CD4-positive, alpha-beta T cell treated with Interleukin-12 subunit alpha and Interleukin-12 subunit beta, for 1 hour (primary cell): ENCODE measurements around the gene VSTM2A.
"Not testable (repeated sequence)": the region's sequence is repeated elsewhere in the genome, so short reads cannot be mapped to it uniquely, and the experiment has no call there.

Source experiments
- DNase-seq: peaks from one replicate; pipeline ENCODE4 v3.0.0-alpha.2; 2020

The VSTM2A gene, protein sequence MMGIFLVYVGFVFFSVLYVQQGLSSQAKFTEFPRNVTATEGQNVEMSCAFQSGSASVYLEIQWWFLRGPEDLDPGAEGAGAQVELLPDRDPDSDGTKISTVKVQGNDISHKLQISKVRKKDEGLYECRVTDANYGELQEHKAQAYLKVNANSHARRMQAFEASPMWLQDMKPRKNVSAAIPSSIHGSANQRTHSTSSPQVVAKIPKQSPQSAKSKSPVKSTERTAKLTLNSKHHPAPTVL

DNA sequence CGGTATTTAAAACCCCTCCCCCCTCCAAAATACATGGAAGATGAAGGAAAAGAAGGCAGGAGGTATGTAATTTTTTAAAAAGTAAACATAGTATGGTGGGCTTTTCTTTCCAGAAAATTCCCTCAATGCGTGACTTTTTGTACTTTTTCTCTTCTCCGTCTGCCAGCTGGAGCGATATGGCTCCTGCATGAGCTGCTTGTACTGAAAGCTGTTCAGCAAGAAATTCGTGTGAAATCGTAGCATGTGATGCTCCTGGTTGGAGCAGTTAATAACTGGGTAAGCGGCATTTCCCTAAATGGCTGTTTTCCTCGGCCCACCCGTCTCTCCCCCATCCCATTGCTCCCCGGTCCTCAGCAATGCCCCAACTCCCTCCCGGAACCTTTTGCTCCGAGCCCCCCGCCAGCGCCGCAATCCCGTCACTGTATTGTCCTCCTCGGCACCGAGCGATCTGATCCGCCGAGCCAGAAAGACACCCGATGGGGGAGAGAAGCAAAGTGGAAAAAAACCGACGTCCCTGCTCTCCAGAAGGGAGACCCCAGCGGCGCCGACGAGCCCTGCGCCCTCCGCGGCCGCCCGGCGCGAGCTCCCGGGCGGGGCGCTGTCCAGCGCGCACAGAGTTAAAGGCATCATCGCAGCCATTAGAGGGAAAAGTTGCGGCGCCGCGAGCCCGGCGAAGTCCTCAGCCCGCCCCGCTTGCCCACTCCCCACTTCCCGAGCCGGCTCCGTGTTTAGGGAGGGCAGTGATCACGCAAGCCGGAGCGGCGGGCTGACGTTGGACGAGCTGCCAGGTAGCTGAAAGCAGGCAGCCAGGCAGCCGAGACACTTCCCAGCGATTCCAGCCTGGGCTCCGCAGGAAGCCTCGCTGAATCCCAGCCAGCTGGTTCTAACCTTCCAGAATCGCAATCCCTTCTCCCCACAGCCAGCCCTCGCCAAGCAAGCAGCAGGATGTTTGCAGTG lies at the start of gene VSTM2A:
VSTM2A (plus strand) TSS at position 707 of the 957 bp plus-strand sequence. CDS start 356 bp downstream, outside the sequence.
- DNase-seq: no peak

DNA sequence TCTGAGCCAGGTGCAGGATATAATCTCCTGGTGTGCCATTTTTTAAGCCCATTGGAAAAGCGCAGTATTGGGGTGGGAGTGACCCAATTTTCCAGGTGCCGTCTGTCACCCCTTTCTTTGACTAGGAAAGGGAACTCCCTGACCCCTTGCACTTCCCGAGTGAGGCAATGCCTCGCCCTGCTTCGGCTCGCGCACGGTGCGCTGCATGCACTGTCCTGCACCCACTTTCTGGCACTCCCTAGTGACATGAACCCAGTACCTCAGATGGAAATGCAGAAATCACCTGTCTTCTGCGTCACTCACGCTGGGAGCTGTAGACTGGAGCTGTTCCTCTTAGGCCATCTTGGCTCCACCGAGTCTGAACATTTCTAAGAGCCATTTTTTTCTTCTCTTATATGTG lies 37.6 kb upstream of the VSTM2A start:
- DNase-seq: not testable (repeated sequence)

DNA sequence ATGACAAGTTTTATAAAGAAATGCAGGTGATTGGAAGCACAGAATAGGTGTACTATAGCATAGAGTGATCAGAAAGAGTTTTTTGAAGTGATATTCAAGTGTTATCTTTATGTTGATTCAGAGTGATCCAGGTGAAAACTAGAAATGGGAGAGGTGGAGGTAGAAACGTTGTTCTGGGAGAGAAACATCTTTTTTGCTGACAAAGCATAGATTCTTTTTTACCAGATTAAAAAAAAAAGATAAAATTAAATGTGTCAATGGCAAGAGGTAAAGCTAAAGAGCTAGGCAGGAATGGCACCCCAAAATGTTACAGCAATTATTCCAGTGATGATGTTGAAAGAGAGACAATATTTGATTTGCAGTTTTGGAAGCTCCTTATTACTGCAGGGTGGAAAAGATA lies 12.6 kb upstream of the VSTM2A start:
- no peak for DNase-seq

DNA sequence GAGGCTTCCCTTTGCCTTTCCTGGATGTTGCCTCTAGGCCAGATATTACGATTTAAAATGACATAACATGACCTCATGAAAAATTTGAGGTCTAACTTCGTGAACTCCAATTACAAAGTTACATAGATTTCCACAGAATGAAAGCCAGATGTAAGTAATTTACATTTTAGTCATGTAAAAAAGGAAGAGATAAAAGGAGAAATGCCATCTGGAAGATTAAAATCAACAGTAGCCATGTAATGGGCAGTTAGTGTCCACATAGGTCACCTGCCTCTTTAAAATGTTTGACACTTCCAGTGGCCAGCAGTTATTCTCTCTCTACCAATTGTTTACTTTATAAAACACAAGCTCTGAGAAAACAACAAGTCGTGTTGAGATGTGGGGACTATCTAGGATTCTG lies 4.1 kb upstream of the VSTM2A start:
- DNase-seq: no peak

DNA sequence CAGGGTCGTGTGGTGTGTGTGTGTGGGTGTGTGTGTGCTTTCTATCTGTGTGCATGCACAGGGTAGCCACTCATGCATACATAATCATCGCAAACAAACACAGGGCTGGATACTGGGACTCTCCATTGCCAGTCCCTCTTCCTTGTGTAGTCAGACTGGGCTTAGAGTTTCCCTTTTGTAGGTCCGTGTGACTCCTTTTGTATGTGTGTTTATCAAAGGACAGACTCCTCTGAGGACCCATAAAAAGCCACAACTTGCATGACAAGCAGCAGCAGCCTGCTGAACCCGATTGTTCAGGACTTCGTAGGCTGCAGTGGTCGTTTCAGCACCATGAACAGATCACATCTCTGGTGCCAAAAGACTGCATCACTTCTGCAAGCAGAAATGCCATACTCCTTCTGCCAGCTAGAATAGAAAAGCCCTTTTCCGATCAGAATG lies 895 bp downstream of the VSTM2A start:
- no peak for DNase-seq

DNA sequence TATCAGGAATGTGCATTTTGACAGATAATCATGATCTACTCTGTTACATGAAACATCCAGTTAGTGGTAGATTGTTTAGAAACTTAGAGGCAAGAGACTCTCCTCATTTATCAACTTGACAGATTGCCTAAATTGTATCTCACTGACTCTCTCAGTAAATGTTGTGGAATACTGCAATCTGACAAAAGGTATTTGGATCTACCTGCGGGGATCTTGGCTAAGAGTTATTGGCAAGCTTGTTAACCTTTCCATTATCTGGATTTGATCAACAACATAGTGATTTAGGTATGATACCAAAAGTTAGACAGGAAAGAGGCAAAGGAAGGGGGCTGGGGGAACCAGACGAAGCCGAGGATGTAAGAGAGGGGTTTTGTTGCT lies 2.0 kb downstream of the VSTM2A start:
- no peak for DNase-seq

DNA sequence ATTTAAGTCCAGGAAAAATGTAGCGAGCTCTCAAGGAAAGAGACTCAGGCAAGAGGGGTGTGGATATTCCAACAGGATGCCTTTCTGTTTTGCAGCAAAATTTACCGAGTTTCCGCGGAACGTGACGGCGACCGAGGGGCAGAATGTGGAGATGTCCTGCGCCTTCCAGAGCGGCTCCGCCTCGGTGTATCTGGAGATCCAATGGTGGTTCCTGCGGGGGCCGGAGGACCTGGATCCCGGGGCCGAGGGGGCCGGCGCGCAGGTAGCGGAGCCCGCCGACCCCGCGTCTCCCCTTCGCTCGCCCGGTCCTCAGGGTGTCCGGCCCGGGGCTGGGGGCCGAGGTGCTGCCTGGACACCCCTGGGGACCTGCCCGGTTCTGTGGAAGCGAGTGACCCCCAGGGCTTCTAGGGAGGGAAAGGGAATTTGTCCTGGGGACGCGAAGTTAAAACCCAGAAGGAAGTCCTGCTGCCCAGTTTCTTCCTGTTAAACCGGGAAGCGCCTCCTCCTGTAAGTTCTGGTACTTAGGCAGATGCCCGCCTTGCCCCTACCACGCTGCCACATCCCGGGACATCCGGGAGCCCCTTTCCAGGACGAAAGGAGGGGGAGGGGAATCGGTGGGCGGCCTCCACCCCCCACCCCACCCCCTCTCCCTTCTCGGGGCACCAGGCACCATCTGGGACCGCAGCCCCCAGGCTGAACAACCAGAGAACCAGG lies 2.5 kb downstream of the VSTM2A start:
- no peak for DNase-seq

DNA sequence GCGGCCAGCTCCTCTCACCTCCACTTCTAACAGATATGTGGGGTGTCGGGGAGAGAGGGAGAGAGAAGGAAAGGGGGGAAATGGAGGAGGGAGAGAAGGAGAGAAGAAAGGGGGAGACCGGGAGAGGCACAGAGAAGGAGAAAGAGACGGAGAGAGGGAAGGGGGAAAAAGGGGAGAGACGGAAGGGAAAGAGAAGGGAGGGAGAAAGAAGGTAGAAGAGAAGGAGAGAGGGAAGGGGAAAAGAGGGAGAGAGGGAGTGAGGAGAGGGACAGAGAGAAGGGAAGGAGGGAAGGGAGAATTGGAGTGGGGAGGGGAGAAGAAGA lies 3.0 kb downstream of the VSTM2A start:
- DNase-seq: no peak

DNA sequence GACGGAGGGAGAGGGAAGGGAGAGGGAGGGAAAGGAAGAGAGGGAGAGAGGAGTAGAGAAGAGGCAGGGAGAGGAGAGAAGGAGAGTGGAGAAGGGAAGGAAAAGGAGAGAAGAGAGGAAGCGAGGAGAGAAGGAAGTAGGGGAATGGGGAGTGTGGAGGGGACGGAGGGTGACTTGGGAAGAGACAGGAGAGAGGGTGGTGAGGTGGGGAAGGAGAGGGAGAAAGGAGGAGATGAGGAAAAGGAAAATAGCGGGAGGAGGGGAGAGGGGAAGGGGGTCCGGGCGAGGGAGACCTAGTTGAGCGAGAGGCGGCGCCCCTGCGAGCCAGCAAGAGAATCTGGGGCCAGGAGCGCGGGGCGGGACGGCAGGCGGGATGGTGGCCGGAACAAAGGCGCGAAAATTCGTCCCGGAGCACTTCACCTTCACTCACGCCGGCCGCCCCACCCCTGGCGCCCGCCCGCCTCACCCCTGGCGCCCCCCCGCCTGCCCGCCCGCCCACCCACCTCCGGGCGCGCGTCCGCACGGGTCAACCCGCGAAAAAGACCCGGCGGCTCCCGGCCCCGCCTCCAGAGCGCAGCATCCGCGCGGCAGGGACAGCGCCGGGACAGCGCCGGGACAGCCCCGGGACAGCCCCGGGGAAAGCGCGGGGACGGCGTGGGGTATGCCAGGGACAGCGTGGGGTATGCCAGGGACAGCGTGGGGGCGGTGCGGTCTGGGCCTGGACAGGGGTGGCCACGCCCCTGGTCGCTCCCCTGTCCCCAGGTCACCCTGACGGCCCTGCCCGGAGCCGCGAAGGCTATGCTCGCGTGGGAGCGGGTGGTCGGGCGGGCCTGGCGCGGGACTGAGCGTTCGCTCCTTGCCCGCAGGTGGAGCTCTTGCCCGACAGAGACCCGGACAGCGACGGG lies 4.2 kb downstream of the VSTM2A start:
- DNase-seq: no peak

DNA sequence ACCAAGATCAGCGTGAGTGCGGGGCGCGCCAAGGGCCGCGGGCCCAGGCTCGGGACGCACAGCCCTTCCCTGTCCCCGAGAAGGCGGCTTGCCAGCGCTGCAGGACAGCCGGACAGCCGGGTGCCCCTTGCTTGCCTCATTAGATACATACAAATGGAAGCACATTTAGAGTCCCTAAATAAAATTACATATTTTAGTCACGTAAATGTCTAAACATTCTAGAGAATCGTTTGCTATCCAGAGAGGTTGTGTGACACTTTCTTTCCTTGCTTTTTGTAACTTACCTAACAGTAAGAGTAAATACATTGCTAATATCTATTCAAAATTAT lies 4.8 kb downstream of the VSTM2A start:
- no peak for DNase-seq

DNA sequence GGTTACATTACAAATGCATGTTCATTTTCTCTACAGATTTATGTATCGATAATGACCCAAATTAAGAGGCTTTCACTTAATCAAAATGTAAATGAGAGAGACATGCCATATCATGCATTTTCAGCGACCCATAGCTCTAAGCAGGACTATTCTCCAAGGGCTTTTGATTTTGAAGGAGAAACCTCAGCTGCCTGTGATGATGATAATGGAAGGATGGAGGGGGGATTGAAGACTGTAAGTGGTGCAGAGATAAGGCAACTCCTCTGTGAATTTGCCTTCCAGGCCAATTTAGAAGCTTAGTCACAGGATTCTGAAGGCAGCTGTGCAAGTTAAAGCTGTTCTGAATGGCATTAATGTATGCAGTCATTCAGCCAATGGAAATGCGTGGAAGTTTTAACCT lies 8.3 kb downstream of the VSTM2A start:
- DNase-seq: no peak

DNA sequence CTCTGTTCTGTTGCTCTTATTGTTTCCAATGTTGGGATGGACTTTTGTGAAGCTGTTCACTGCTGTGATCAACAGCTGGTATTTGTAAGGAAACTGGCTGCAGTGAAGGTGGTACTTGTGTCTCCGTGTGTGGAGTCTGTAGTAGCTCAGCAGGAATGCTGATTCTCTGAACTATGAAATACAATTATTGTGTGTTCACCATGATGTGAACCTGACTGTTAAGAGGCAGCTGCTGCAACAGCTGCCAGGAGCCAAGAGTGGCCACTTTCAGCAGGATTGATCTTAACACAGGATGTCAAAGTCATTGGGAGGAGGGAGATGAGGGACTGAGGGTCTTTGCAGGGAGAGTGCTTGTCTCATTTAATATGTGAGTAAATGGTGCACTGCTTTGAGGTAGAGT lies 13.9 kb downstream of the VSTM2A start:
- DNase-seq: no peak

DNA sequence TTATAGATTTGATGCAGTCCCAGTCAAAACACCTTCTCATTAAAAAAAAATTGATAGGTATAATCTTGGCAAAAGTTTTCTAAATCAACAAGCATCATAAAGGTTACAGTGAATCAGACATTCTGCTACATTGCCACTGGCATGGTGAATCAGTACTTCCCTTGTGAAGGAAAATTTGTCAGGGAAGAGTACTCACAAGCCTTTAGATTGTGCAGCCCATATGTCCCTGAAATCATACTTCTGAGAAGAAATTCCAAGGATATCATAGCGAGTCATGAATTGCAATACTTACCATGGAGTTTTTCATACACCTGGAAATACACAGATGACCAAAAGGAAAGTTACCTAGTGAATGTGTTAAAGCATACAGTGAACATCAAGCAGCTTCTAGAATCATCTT lies 17.2 kb downstream of the VSTM2A start:
- no peak for DNase-seq

DNA sequence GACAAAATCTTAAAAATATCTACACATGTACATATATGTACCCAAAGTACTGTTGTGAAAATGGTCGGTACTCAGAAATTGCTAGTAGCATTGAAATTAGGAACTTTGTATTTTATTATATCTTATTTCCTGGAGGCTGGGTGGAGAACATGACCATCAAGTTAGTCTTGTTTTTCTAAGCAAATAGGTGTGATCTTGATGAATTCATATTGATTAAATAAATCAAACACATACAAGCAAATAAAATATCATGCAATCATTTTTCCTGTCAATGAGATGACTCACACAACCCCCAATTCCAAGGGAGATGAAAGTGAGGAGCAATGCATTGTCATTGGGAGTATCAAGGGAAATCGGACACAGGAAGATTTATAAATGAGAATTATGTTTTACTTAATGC lies 18.0 kb downstream of the VSTM2A start:
- DNase-seq: no peak

DNA sequence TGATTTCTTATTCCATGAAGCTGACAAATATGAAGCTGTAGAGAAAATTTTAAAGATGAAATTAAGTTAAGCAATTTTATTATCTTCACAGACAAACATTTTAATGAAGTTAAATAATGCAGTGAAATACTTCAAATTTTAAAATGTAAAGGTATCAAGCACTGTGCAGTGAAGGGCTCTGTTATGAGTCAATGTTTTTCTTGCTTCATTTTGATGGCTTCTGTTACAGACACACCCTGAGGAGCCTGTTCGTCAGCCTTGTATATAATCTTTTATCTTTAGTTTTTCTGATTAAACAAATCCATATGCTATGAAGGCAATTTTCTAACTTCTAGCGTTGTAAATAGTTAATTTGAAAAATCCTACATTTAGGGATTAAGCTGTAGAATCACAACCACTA lies 18.5 kb downstream of the VSTM2A start:
- no peak for DNase-seq

DNA sequence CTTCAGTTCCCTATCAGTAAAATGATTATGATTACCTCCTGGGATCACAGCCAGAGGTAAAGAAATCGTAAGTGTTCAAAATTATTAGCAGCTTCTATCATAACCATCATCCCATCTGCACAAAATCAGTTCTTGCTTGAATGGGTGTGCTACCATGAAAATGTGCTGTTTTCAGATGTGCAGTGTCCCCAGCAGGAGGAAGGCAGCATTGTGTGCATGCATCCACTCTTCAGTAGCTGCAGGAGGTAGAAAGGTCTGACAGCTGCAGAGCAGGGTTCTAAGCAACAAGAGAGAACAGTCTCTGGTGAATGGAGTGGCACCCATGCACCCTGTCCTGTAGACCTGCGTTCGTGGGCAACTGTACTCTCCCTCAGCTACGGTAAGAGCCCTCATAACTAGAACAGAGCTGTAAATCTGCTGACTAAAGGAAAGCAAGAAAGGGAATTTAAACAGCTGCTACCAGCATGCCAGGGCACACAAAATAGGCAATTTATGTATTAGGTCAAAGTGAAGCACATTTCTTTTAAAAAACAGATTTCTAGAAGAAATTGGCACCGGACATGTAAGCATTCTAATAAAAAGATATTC lies 21.2 kb downstream of the VSTM2A start:
- DNase-seq: no peak

DNA sequence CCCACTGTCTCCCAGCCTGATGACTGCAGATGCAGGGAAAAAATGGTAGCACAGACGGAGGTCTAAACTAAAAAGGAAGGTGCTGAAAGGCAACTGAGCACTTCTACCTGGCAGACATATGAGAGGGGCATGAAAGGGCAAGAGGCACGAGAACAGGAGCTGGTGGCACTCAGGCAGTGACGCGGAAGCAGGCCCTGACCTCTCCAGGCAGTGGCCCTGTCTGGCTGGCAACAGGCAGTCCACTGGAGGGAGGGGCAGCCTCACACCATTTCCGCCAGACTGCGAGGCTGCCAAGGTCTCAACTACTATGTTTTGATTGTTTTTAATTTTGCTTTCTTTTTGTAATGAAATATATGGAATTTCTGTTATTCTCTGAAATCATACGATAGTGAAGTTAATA lies 23.3 kb downstream of the VSTM2A start:
- no peak for DNase-seq

DNA sequence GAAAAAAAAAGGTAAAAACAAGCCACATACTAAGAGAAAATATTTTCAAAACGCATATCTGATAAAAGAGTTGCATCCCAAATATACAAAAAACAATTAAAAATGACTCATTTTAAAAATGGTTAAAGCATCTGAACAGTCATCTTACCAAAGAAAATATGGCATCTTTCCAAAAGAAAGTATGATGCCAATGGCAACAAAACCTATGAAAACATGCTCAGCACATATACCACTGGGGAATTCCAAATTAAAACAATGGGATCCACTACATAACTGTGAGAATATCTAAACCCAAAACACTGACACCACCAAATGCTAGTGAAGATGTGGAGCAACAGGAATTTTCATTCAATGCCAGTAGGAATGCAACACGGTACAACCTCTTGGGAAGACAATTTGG lies 39.3 kb downstream of the VSTM2A start:
- no peak for DNase-seq

DNA sequence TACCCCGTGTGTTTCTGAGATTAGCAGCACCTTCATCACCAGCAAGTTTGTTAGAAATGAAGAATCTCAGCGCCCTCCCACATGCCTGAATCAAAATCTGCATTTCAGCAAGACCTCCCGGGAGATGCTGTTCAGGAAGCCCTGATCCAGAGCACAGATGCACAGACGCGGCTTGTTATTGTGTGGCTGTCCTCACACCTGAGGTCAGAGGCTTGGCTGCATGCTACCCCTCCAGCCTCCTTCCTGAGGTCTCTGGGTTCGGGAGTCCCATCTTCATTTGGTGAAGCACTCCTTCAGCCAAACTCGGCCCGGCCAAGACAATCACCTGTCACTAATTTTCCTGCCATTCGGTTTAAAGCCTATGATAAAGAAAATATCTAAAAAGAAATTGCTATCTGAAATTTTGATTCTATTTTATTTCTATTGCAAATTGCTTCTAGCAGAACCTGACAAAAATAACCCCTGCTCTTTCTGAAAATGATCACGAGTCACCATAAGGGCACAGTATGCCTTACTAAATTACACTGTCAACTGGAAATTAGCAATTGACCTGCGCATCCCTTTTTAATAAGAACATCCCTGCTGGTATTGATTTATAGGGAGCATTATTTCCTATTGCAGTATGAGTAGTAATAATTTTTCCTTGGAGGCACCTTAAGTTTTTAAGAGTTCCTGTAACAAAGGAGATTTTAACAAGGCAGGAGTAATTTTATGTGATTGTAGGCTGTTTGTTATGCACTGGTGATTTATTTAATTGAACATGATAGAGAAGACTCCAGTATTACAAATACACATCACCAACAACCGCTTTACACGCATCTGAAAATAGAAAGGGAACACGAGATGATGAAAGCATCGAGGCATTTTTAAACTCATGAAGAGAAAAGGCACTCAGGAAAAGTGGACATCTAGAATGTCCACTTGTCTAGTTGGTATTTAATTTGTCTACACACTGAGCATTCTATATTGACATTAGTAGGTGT lies 49.5 kb downstream of the VSTM2A start:
- DNase-seq: no peak

DNA sequence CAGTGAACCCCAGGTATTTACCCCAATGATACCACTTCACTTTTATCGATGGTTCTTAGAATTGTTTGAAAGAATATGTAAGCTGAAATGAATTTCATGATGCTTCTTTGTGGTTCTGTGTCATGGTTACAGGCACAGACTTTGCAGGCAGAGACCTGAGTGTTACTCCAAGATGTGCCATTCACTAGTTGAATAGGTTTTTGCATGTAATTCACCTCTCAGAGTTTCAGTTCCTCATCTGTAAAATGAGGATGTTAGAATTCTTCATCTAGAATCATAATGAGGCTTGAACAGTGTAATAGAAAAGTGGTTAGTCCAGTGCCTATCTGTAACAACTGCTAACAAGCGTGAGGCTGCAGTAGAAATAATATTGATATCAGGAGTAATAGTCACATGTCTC lies 54.6 kb downstream of the VSTM2A start:
- DNase-seq: no peak

DNA sequence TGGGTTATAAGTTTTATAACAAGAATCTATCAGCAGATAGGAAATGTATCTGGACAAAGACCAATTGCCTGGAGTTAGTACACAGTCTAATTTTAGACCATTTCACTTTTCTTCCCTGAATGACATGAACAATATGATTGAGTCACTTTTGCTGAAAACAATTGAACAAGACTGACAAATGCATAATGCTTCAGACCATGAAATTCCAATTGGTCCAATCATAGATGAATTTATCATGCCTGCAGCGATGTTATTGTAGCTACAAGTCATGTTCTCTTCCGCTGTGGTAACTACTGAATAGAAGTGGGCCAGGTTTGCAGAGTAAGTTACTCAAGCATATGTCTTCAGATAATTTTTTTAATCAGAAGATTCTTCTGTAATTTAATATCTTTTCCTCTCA lies 73.4 kb downstream of the VSTM2A start:
- DNase-seq: no peak
